DND-41 (cell line): ENCODE results near the gene BCAS3.

Experiments
- ATAC-seq: fragments of 200-7000 bp; cut with Tn5 transposase; 3 replicates; pipeline ENCODE4 v1.9.1; 2021; ENCODE audit warnings: low read depth; ENCODE audit not compliant: insufficient read depth
- DNase-seq: peaks from one replicate; pipeline ENCODE4 v3.0.0-alpha.2; 2020
- H2AFZ ChIP-seq: 2 replicates; pipeline ENCODE4 v1.6.0; 2012; ENCODE audit warnings: low read depth, low read length
- H3K27ac ChIP-seq: 2 replicates; pipeline ENCODE4 v1.5.1; 2012; ENCODE audit warnings: low read length, inconsistent platforms
- H3K27me3 ChIP-seq: fragments of 200-600 bp; sonication (generic); 2 replicates; pipeline ENCODE4 v1.6.0; 2012; ENCODE audit warnings: low read length, mild to moderate bottlenecking, inconsistent platforms; ENCODE audit not compliant: insufficient read depth, poor library complexity
- H3K36me3 ChIP-seq: 2 replicates; pipeline ENCODE4 v1.5.1; 2012; ENCODE audit warnings: low read length, inconsistent platforms; ENCODE audit not compliant: insufficient read depth
- H3K4me1 ChIP-seq: 2 replicates; pipeline ENCODE4 v1.5.1; 2012; ENCODE audit warnings: mild to moderate bottlenecking, low read length; ENCODE audit not compliant: insufficient read depth
- H3K4me2 ChIP-seq: 2 replicates; pipeline ENCODE4 v1.6.0; 2012; ENCODE audit warnings: mild to moderate bottlenecking, moderate library complexity, low read length, inconsistent platforms; ENCODE audit not compliant: insufficient read depth
- H3K4me3 ChIP-seq, 2 experiments: fragments of 200-600 bp in 1 of 2; shearing (Covaris generic) in 1 of 2; 2 replicates each; pipeline ENCODE4 v1.5.1; 2012 to 2016; ENCODE audit warnings: inconsistent platforms in 2 of 2, low read length in 2 of 2, mild to moderate bottlenecking in 2 of 2, low read depth in 1 of 2, moderate library complexity in 1 of 2
- H3K79me2 ChIP-seq: 2 replicates; pipeline ENCODE4 v1.6.0; 2012; ENCODE audit warnings: low read length, inconsistent platforms; ENCODE audit not compliant: insufficient read depth
- H3K9ac ChIP-seq: 2 replicates; pipeline ENCODE4 v1.6.0; 2012; ENCODE audit warnings: low read depth, mild to moderate bottlenecking, inconsistent platforms, low read length, moderate library complexity
- H3K9me3 ChIP-seq: 2 replicates; pipeline ENCODE4 v1.5.1; 2012; ENCODE audit warnings: low read length, moderate library complexity, mild to moderate bottlenecking, inconsistent platforms; ENCODE audit not compliant: insufficient read depth, severe bottlenecking
- H4K20me1 ChIP-seq: 2 replicates; pipeline ENCODE4 v1.6.0; 2012; ENCODE audit warnings: low read length; ENCODE audit not compliant: insufficient read depth
- CTCF ChIP-seq: IDR thresholded peaks from 2 replicates; pipeline ENCODE4 v1.5.1; 2012; ENCODE audit warnings: borderline replicate concordance, low read length, moderate library complexity, mild to moderate bottlenecking; ENCODE audit not compliant: poor library complexity, severe bottlenecking; ENCODE audit errors: extremely low read depth
- EZH2 ChIP-seq: IDR thresholded peaks from 3 replicates; pipeline ENCODE4 v1.6.1; 2012; ENCODE audit warnings: borderline replicate concordance, low read depth, mild to moderate bottlenecking, moderate library complexity, low read length, inconsistent platforms; ENCODE audit not compliant: severe bottlenecking

The BCAS3 gene

GRCh38 chr17:61279476-61280145 is 602.0 kb downstream of the BCAS3 start:
- H3K4me1 ChIP-seq = peaks cover 6% of the 10 kb centered on the region
- no peaks in the 10 kb centered on the region for H3K36me3 ChIP-seq
- DNase-seq (no peak), ATAC-seq (peak; percentile 44; the same call in 1 of the 3 replicates)
- no peaks in the 10 kb centered on the region for H3K27me3 ChIP-seq
- no peak overlapping the region for H3K4me3 ChIP-seq
- no peak overlapping the region for H3K27ac ChIP-seq
- TF ChIP-seq CTCF (no peak), EZH2 (no peak)
- H3K4me2 ChIP-seq = no peak overlapping the region
- no peaks in the 10 kb centered on the region for H4K20me1 ChIP-seq
- no peak overlapping the region for H2AFZ ChIP-seq
- H3K9me3 ChIP-seq = no peaks in the 10 kb centered on the region
- no peaks in the 10 kb centered on the region for H3K79me2 ChIP-seq
- H3K9ac ChIP-seq = no peak overlapping the region

GRCh38 chr17:61280338-61280737 is 602.7 kb downstream of the BCAS3 start:
- Histone ChIP-seq H3K27me3 (no peaks in the 10 kb centered on the region), H3K36me3 (no peaks in the 10 kb centered on the region), H3K9me3 (no peaks in the 10 kb centered on the region), H3K4me1 (peaks cover 6% of the 10 kb centered on the region), H3K9ac (no peak overlapping the region), H2AFZ (no peak overlapping the region), H3K4me2 (no peak overlapping the region), H3K79me2 (no peaks in the 10 kb centered on the region), H3K27ac (no peak overlapping the region), H4K20me1 (no peaks in the 10 kb centered on the region), H3K4me3 (no peak overlapping the region)
- no peak for TF ChIP-seq EZH2
- DNase-seq (no peak), ATAC-seq (no peak)

GRCh38 chr17:61280851-61281250 is 603.2 kb downstream of the BCAS3 start:
- no peak for DNase-seq
- TF ChIP-seq CTCF (no peak), EZH2 (no peak)
- Histone ChIP-seq H3K9me3 (no peaks in the 10 kb centered on the region), H3K4me3 (no peak overlapping the region), H3K4me2 (no peak overlapping the region), H3K27me3 (no peaks in the 10 kb centered on the region), H3K36me3 (no peaks in the 10 kb centered on the region), H3K9ac (no peak overlapping the region), H3K4me1 (peaks cover 6% of the 10 kb centered on the region), H3K27ac (no peak overlapping the region), H3K79me2 (no peaks in the 10 kb centered on the region), H4K20me1 (no peaks in the 10 kb centered on the region), H2AFZ (no peak overlapping the region)
- no peak for ATAC-seq

- no peak overlapping the region for H3K4me2 ChIP-seq
- H4K20me1 ChIP-seq = no peaks in the 10 kb centered on the region
- DNase-seq (no peak), ATAC-seq (peak; percentile 53; the same call in 1 of the 3 replicates)
- no peaks in the 10 kb centered on the region for H3K36me3 ChIP-seq
- H3K4me3 ChIP-seq = no peak overlapping the region
- no peaks in the 10 kb centered on the region for H3K27me3 ChIP-seq
- TF ChIP-seq CTCF (no peak), EZH2 (no peak)
- H3K9ac ChIP-seq = no peak overlapping the region
- no peaks in the 10 kb centered on the region for H3K9me3 ChIP-seq
- no peaks in the 10 kb centered on the region for H3K79me2 ChIP-seq
- H3K4me1 ChIP-seq = peaks cover 6% of the 10 kb centered on the region
- no peak overlapping the region for H3K27ac ChIP-seq
- H2AFZ ChIP-seq = no peak overlapping the region
Observed at GRCh38 chr17:61282377-61282776, 604.7 kb downstream of the BCAS3 start.
